ENCODE measurements around the gene PDLIM1.
"Not testable (repeated sequence)": the region's sequence is repeated elsewhere in the genome, so short reads cannot be mapped to it uniquely, and the experiment has no call there.

PDLIM1 gene

DNA sequence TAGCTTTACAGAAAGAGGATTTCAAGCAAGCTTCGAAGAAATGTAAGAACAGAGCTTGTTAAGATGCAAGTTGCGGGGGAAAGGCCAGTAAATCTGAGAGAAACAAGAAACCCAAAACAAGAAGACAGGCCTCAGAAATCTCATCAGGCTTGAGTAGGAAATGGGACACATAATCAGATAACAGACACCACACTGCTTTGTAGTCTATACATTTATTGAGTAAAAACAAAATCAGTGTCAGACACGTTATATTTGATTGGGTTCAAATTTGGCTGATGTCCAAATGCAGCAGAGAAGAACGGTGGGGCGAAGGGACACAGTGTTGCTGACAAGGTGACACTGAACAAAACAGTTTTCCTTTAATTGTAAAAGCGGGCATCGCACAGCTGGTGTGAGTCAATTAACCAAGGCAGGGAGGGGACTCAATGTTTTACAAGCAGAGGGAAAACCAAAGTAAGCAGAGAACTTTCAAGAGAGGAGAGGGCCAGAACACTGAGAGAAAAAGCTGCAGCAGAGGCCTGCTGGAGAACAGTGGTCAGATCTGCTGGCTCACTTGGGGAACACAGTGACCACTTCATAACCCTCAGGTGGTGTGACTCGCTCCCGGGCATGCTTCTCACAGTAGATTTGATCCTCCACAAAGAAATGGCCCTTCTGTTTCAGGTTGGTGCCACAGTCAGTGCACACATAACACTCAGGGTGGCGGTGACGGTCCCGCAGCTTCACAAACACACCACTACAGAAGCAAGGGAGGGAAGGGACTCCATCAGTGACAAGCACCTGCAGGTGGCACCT, 53.2 kb downstream of the PDLIM1 start:
- DNase-seq: no peak

DNA sequence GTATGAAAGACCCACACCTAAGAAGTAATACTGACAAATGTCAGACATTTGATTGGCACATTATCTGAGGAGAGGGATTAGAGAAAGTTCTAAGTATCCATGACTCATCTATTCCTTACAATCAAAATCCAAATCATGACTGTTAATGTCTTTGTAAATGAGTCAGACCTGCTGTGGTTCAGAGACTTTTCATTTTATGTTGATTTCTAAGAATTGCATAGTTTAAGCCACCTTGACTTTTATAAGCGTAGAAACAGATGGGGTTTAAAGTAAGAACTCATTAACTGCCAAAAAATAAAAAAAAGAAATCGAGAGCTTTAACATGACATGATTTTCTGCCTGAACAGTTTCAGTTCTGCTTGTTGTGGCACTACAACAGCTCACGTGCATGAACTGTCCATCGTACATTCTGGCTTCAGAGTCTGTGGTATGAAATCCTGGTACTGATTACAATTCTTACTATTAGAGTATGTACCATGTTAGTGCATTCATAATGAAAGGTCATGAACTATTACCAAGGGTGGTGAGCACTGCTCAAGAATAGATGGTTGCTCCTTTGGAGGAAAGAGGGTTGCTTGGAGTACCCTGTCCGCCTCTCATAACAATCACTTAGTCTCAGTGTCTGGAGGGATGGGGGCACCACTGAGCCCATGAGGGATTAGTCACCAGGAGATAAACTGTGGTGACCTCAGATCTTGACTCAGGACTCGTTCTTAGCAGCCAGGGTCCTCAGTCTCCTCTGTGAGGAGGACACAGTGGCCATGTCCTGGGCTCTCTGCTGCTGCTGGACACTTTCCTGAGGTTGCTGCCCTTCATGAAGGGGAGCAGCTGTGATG, 54.5 kb downstream of the PDLIM1 start:
- no peak for DNase-seq

DNA sequence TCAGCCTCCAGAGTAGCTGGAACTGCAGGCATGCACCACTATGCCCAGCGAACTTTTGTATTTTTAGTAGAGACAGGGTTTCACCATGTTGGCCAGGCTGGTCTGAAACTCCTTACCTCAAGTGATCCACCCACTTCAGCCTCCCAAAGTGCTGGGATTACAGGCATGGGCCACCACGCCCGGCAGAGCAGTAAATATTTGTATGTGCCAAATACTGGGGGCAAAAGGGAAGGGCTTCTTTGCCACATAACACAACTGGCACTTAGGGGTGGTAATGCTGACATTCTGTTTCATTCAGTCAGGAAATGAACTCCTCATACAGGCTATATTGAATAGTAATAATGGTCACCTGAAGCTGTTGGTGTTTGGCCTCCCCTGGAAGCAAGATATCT, 55.1 kb downstream of the PDLIM1 start:
- DNase-seq: no peak

DNA sequence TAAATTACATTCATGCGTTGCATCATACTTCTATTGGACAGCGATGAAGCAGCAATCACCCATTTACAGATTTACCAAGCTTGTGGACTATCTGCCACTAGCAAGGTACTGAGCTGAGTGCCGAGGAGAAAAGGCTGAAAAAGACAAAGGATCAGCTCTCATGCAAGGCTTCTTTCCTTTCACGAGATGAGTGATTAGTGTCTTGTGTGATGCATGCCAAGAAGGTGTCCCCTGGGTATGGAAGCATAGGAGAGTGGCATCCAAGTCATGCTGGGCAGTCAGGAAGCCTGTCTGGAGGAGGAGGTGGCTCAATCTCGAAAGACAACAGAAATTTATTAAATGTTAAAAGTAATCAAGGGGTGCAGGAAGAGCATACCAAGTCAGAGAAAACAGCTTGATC, 55.9 kb downstream of the PDLIM1 start:
- DNase-seq: no peak

DNA sequence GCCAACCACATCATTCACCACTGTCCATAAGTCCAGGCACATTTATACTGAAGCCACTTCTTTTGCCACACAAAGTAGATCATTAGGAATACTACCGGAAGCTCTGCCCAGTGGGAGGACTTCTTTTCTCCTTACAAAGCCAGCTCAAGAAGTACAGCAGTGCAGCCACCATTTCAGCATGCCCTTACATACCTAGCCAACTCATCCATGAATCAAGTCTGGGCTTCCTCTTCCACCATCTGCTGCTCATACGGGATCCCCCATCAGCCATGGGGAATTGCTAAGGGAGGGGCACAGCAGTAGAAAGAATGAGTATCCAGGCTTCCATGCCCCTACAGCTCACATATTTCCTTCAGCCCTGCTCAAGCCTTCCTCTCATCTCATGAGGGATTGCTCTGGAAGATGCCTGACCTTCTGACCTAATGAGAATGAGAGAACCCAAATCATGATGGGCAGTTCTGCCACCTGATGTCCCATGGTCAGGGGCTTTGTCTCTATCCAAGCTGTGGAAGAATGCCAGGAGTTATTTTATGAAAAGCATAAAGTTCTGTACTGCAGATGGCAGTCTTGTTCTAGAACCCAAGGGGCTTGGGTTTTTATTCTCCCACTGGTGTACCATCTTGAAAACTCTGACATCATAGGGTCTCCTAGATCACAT, 57.3 kb downstream of the PDLIM1 start:
- DNase-seq: no peak

DNA sequence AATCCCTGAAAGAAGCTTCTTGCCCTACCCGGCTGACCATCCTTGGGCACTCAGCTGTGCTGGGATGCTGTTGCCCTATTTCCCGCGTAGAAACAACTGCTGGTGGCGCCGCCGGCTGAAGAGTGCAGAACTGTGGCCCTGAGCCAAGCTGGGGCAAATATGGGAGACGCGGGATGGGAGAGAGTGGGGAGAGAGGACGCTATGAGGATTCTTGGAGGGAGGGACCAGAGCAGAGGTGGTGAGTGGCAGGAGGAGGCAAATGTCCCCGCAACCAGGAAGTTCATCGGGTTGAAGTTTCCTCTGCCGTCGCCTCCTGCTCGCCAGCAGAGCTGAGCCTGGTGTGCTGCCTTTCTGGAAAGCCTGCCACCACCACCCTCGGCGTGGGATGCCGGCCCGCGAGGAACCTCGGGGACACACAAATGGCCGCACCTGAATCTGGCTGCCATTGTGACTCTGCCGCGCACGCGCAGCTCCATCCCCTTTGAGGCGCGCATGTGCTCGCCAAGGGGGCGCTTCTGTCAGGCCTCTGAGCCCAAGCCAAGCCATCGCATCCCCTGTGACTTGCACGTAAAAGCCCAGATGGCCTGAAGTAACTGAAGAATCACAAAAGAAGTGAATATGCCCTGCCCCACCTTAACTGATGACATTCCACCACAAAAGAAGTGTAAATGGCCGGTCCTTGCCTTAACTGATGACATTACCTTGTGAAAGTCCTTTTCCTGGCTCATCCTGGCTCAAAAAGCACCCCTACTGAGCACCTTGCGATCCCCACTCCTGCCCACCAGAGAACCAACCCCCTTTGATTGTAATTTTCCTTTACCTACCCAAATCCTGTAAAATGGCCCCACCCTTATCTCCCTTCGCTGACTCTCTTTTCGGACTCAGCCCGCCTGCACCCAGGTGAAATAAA, 59.9 kb downstream of the PDLIM1 start:
- DNase-seq: peak; percentile 85

DNA sequence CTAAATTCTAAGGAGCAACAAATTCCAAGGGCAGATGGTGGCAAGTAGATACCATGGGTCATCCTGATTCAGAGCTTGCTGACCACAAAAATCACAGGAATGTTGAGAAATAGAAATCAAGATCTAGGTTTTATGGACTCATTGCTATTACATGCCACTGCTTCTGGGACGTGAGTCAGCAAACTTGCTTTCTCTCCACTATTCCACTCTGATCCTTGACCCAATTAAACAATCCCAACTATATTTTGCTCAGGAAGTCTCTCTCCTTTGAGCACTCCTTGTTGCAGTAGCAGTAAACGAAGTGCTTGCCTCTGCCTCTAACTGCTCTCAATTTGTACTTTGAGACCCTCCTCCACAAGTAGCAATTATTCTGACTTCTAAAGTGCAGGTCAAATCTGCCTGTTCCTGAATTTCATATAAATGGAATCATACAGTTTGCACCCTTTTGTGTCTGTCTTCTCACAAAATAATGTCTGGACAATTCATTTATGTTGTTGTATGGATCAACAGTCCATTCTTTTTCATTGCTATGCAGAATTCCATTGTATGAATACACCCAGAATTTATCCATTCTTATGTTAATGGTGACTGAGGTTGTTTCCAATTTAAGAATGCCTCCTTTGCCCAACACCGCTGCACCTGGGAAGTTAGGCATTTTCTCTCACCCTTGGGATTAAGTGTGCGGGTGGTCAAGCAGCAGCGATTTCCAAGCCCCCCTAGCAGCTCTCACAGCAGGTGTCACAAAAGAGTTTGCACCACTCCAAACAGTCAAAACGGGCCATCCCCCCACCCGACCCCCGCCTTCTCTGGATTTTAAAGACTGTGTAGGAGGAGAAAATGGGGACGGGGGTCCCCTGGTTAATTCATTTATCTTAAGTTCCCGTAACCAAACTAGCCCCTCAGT, 60.8 kb downstream of the PDLIM1 start:
- DNase-seq: peak; percentile 73

DNA sequence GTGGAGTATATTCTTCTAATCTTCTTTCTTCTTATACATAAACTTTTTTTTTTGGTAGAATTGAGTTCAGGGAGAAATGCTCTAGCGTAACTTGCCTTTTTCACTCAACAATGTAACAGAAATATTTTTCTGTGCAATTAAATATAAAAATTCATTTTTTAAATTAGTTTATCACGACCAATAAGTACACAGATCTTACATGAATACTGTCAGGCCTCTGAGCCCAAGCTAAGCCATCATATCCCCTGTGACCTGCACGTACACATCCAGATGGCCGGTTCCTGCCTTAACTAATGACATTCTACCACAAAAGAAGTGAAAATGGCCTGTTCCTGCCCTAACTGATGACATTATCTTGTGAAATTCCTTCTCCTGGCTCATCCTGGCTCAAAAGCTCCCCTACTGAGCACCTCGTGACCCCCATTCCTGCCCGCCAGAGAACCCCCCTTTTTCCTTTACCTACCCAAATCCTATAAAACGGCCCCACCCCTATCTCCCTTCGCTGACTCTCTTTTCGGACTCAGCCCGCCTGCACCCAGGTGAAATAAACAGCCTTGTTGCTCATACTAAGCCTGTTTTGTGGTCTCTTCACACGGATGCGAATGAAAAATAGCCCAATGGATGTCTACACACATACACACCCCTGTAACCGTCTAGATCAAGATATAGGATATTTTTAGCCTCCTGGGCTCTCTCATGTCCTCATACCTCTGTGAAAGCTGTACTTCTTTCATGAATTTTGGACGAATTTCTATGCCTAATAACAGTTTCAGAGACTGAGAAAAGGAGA, 61.7 kb downstream of the PDLIM1 start:
- not testable (repeated sequence) for DNase-seq

DNA sequence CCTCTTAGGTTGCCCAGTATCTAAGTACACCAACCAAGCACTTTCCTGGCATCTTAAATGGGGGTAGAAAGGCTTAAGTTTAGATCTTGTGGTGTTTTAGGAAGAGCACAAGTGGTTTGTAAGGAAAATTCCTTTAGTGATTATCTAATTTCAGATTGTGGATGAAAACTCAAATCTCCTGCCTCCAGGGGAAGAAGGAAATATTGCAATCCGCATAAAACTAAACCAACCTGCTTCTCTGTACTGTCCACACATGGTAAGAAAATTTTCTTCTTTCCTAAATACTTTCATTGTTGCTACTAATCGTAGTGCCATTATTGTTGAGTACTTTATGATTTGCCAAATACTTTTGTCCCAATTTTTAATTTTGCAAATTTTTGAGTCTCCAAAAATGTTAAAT, 65.7 kb downstream of the PDLIM1 start:
- no peak for DNase-seq

DNA sequence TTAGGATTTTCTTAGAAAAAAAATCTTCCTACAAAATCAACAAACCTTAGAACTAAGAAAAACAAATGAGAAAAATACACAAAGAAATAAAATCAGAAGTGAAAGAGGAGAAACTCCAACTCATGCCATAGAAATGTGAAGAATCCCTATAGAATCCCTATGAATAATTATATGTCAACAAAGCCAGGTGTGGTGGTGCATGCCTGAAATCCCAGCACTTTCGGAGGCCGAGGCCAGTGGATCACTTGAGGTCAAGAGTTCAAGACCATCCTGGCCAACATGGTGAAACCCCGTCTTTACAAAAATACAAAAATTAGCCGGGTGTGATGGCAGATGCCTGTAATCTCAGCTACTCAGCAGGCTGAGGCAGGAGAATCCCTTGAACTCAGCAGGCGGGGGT, 69.7 kb downstream of the PDLIM1 start:
- no peak for DNase-seq

DNA sequence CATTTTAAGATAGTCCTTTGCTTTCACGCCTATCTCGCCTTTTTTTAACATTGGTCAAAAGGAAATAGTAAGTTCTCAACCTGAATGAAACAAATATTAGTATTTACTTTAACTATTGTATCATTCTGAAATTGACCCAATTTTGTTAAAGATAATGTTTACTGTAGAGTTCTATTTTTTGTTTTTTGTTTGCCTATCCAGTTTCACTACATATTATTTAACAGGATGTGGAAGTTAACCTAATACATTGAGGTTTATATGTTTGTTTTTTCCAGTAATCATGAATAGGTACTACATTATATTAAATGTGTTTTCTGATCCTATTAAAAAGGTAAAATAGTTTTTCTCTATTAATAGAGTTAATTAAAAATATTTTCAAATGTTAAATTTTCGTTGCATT, 70.3 kb downstream of the PDLIM1 start:
- no peak for DNase-seq

DNA sequence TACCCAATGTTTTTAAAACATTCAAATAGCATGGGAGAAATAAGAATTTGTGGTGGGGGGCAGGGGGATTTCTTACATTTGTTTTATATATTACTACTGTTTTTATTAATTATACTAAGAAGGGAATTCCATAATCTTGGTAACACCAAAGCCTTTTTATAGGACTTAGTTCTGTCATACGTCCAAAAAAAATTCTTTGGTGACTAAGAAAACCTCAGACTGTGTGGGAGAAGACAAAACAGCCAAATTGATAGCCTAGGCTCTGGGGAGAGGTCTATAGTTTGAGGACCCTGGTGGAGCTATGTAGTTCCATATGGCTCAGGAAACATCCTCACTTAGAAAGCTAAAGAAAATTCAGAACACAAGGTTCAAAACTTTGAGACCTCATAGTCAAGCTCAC, 73.3 kb downstream of the PDLIM1 start:
- DNase-seq: no peak

DNA sequence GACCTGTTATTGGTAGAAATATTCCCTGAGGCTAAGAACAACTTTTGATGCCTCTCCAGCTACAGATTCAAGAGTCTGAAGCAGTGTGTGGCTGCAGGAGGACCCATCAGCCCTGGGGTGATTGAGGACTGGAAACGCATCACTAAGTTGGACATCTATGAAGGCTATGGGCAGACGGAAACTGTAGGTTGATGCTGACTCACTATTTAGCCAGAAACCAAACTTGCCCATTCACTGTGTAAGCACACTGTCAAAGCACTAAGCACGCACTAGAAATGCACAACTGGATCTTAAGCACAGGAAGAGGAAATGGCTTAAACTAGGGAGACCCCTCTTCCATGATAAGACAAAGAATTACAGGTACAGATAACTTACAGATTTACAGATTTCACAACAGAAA, 76.0 kb downstream of the PDLIM1 start:
- no peak for DNase-seq

DNA sequence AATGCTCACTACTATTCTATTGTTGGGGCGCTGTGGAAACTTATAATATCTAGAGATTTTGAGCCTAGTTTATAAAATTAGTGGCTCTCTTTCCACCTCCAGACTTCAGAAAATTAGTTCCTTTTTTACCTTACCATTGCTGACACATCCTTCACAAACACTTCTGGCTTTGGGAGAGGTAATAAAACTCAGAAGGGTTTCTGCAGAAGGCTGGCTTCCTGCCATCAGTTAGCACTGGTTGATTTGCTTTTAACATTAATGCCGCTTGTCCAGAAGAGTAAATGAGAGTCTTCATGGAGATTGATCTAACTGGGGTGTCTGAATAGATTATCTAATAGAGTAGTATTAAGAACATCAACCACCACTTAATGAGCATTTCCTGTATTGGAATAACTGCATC, 76.4 kb downstream of the PDLIM1 start:
- DNase-seq: no peak

DNA sequence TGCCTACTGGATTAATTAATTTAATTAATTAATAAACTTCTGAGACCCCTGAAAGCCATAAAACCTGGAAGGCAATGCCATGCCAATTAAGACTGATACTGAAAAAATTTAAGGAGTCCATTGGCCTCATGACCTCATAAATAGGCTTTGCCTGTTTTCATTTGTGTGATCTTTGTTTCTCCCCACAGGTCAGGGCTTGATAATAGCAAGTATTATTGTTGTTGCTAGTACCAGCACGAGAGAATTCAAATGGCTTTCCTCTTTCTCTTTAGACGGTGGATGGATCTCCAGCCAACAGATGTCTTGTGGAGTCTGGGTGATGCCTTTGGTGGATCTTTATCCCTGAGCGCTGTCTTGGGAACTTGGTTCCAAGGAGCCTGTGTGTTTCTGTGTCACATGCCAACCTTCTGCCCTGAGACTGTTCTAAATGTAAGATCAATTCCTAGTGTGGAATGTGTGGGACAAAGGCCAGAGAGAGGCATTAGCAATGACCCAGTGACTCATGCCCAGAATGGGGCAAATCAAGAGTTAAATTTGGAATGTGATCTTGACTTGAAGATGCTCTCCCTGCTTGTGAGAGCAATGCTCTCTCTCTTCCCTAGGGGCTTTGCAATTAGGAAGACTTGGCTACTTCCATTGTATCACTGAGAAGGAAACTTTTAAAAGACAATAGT, 79.1 kb downstream of the PDLIM1 start:
- peak; percentile 65 for DNase-seq

DNA sequence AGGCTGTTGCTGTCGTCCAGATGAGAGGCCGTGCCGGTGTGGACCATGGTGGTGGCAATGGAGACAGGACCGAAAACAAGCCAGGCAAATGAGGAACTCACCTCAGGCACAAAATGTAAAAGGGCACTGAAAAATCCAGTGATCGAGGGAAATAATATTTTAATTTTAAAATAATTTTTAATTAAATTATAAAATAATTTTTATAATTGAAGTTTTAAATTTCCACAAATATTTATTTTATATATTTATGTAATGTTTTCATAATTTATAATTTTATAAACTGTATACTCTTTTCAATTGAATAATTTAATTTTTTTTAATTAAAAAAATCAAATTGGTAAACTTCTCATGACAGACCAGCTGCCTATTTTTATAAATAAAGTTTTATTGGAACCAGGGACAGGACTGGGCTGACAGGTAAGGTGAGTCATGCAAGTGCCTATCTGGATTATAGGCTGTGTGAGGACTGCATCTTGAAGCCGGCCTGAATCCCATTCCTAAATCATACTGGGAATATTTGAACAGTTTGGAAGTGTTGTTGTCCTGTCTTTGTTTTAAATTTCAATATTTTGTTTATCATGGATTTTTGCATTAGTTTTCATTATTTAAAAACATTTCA, 81.2 kb downstream of the PDLIM1 start:
- no peak for DNase-seq

DNA sequence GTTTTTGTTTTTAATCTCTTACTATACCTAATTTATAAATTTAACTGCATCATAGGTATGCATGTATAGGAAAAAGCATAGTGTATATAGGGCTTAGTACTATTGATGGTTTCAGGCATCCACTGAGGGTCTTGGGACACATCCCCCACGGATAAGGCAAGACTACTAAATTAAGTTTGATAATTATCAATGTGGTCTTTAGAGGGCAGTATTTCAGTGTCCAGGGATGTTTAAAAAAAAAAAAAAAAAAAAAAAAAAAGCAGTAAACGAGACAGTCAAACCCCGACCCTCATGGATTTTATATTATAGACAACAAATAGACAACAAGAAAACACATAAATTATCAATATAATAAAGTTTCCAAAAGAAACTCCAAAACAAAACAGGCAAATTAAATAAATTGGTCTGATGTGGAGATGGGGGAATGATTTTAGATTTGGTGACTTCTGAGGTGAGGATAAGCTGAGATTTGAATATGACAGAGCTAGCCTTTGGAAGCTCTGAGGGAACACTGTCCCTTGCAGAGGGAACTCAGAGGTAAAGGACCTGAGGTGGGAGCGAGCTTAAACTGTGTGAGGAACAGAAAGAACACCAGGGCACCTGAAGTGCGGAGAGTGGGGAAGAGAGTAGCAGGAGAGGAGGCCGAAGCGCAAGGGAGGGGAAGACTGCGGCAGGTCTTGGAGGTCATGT, 82.0 kb downstream of the PDLIM1 start:
- DNase-seq: no peak

DNA sequence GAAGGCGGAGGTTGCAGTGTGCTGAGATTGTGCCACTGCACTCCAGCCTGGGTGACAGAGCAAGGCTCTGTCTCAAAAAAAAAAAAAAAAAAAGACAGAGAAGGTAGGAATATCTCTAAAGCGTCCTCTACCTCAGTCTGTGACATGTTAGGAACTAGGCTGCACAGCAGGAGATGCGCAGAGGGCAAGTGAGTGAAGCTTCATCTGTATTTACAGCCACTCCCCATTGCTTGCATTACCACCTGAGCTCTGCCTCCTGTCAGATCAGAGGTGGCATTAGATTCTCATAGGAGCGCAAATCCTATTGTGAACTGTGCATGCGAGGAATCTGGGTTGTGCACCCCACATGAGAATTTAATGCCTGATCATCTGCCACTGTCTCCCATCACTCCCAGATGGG, 87.9 kb downstream of the PDLIM1 start:
- DNase-seq: not testable (repeated sequence)

DNA sequence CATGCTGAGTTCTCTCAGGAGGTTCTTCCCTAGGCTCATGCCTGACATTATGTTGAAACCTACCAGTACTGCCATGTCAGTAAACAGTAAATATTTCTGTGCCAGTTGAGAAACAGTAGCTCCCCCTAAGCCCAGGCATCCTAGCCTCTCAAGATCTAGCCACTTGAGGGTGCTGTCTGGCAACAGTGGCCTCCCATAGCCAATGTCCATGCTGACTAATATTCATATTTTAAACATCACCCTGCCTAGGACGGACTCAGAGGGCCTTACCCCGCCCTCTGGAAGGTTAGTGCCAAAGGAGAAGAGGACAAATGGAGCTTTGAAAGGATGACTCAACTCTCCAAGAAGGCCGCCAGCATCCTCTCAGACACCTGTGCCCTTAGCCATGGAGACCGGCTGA, 89.1 kb downstream of the PDLIM1 start:
- no peak for DNase-seq
